KOPT-K1 (cell line): ENCODE results near the gene TTLL3.

ENCODE experiments used
- H3K27ac ChIP-seq: fragments of 200-600 bp; sonication (generic); 2 replicates; pipeline ENCODE4 v1.5.1; 2016; ENCODE audit warnings: antibody characterized with exemption, mild to moderate bottlenecking, low read depth, low read length; ENCODE audit not compliant: poor library complexity, severe bottlenecking
- H3K36me3 ChIP-seq: fragments of 200-600 bp; sonication (generic); 2 replicates; pipeline ENCODE4 v1.5.1; 2017; ENCODE audit warnings: antibody characterized with exemption, mild to moderate bottlenecking, low read length, moderate library complexity; ENCODE audit not compliant: insufficient read depth
- H3K9me3 ChIP-seq: fragments of 200-600 bp; sonication (generic); 2 replicates; pipeline ENCODE4 v1.5.1; 2017; ENCODE audit warnings: antibody characterized with exemption, low read length, mild to moderate bottlenecking; ENCODE audit not compliant: insufficient read depth, poor library complexity, severe bottlenecking

Gene TTLL3

DNA sequence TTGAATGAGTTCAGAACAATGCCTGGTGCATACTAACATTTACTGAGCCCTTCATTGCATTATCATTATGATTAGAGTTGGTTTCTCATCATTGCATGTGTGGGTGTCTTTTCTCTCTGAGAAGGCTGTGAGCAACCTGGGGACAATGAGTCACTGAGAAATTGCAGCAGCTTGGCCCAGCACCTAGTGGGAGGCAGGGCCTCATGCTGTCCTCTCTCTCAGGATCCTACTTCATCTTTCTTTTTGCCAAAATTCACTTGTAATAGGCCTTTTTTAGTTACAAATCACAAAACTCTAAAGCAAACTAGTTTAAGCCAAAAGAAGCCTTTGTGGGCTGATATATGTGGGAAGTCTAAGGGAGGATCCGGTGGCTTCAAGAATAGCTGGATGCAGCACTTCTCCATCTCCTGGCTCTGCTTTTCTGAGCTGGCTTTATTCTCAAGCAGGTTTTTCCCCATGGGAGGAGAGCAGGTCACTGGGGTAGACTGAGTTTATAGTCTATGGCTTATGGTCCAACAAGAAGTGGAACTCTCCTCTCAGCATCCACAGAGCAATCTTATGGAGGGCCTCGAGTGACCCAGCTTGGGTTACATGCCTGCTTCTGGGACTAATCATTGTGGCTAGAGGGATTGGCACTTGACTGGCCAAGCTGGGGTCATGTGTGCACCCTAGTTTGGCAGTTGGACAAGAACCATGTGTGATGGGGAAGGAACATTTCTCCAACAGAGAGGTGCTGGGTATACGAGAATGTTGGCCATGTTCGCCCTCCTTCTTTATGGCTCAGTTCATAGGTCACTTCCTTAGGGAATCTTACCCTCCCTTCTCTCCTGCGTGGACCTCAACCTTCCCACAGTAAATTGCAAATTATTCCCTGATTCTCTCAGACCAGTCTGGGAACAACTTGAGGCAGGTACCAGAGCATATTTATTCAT, 31.7 kb upstream of the TTLL3 start:
- Histone ChIP-seq H3K9me3 (no peaks in the 10 kb centered on the region), H3K27ac (no peak overlapping the region), H3K36me3 (peaks cover 23% of the 10 kb centered on the region)

- no peaks in the 10 kb centered on the region for H3K9me3 ChIP-seq
- no peak overlapping the region for H3K27ac ChIP-seq
- peaks cover 30% of the 10 kb centered on the region for H3K36me3 ChIP-seq
These were observed 30.9 kb upstream of the TTLL3 start for GRCh38 chr3:9779075-9779593.

GRCh38 chr3:9779721-9780457, 30.2 kb upstream of the TTLL3 start:
- H3K9me3 ChIP-seq: no peaks in the 10 kb centered on the region
- peaks cover 33% of the 10 kb centered on the region for H3K36me3 ChIP-seq
- peak overlapping the region; percentile 6 for H3K27ac ChIP-seq

- Histone ChIP-seq H3K27ac (peak overlapping the region; percentile 6), H3K9me3 (no peaks in the 10 kb centered on the region), H3K36me3 (peaks cover 38% of the 10 kb centered on the region)
These were observed 29.6 kb upstream of the TTLL3 start for GRCh38 chr3:9780458-9780812.

DNA sequence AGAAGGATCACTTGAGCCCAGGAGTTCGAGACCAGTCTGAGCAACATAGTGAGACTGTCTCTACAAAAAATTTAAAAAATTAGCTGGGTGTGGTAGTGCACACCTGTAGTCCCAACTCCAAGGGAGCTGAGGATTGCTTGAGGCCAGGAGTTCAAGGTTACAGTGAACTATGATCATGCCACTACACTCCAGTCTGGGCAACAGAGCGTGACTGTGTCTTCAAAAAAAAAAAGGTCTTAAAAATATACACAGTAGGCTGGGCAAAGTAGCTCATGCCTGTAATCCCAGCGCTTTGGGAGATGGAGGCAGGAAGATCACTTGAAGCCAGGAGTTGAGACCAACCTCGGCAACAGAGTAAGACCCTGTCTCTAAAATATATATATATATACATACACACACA, 29.2 kb upstream of the TTLL3 start:
- Histone ChIP-seq H3K9me3 (no peaks in the 10 kb centered on the region), H3K27ac (no peak overlapping the region), H3K36me3 (peaks cover 43% of the 10 kb centered on the region)

DNA sequence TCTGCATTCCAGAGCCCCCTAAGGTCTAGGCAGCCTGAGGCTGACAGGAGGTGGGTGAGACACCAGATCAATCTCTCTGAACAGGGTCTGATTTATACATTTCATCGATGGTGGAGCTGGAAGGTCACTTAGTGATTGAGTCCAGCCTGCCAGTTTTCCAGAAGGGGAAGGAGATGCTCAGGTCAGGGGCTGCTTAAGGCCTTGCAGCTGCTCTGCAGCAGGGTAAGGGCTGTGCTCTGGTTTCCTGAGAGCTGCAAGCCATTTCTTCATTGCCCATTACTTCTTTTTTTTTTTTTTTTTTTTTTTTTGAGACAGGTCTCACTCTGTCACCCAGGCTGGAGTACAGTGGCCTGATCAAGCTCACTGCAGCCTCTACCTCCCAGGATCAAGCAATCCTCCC, 28.5 kb upstream of the TTLL3 start:
- Histone ChIP-seq H3K36me3 (peaks cover 50% of the 10 kb centered on the region), H3K9me3 (no peaks in the 10 kb centered on the region), H3K27ac (no peak overlapping the region)

DNA sequence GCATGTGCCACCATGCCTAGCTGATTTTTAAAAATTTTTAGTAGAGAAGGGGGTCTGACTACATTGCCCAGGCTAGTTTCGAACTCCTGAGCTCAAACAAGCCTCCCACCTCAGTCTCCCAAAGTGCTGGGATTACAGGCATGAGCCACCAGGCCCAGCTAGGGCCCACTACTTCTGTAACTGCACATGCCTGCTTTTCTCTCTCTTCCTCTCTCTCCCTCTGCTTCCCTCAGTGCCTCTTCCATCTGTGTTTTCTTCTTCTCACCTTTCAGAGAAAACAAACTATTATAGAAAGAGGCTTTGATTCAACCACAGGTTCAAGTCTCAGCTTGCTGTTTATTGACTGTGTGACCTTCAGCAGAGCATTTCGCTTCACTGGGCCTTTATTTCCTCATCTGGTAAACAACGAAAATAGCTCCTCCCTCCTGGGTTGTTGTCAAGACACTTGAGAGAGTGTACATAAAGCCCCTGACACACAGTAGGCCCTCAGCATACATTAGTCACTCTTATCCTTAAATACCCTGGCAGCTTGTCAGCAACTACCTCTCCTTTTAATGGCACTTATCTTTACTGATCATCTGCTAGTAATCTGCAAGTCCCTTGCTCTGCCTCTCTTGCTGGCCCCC, 28.0 kb upstream of the TTLL3 start:
- Histone ChIP-seq H3K36me3 (peaks cover 55% of the 10 kb centered on the region), H3K9me3 (no peaks in the 10 kb centered on the region), H3K27ac (no peak overlapping the region)

DNA sequence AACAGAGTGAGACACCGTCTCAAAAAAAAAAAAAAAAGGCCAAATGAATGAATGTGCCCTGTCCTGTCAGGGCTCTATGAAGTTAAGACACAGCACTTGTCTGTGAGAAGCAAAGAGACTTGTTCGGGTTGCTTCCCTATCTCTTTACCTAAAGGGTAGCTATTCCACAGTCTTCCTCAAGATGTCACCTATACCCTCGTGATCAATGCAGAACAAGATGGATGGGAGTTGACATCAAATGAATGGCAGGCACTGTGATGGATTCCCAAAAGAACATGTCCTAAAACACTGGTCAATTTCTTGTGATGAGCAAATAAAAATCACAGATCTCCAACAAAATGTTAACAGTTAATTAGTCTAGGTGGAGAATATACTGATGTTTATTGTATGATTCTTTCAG, 27.3 kb upstream of the TTLL3 start:
- no peak overlapping the region for H3K27ac ChIP-seq

DNA sequence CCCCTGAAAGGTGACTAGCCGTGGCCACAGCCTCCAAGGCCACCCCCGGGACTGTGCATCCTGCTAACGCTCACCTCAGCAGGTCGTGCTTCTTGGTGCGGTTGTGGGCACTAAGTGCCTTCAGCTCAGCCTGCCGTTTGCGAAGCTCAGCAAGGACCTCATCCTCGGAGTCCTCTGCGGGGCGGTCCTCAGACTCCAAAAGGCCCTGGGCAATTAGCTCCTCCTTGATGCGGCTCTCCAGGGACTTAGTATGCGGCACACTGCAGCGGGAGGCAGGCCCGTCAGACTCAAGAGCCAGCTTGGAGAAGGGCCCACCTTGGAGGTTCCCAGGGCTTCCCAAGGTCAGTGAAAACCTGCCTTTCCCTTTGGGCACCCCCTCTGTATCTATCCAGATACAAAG, 26.1 kb upstream of the TTLL3 start:
- H3K27ac ChIP-seq: no peak overlapping the region
- H3K36me3 ChIP-seq: peaks cover 60% of the 10 kb centered on the region
- no peaks in the 10 kb centered on the region for H3K9me3 ChIP-seq

More for the DNA sequence above, 27.3 kb upstream of the TTLL3 start:
- Histone ChIP-seq H3K36me3 (peaks cover 58% of the 10 kb centered on the region), H3K9me3 (no peaks in the 10 kb centered on the region)

GRCh38 chr3:9784965-9785364, 25.1 kb upstream of the TTLL3 start:
- Histone ChIP-seq H3K36me3 (peaks cover 68% of the 10 kb centered on the region), H3K27ac (no peak overlapping the region), H3K9me3 (no peaks in the 10 kb centered on the region)

DNA sequence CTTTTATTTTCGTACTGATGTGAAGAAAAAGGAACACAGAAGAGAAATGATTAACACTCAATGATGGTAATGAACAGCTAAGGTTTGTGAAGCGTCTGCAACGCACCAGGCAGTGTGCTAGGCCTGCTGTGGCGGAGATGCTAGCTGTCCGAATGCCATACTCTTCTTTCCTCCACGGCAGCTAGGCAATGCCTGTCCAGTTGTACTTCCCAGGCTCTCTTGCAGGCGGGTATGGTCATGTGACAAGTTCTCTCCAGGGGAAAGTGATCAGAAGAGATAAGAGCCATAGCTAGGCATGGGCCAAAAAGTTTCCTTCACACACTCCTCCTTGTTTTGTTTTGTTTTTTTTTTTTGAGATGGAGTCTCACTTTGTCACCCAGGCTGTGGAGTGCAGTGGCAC, 24.5 kb upstream of the TTLL3 start:
- H3K27ac ChIP-seq: no peak overlapping the region
- peaks cover 74% of the 10 kb centered on the region for H3K36me3 ChIP-seq

DNA sequence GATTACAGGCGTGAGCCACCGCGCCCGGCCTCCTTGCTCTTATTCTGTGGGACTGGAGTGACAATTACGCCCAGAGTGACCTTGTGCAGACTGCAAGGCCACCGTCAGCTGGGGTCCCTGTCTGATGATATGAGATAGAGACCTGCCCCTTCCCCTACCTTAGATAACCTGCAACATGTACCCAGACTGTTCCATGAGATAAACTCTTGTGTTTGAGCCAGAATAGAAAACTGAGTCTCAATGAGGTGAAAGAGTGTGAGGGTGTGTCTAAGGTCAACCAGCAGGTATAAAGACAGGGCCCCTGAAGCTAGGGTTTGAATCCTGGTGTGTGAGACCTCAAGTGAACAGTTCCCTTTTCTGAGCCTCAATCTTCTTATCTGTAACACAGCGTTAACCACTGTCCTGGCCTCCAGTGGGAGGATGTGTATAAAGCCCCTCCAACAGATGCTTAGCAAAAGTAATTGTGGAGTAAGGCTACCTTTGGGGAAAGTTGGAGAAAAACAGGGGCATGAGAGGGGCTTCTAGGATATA, 23.8 kb upstream of the TTLL3 start:
- H3K27ac ChIP-seq: no peak overlapping the region
- H3K36me3 ChIP-seq: peaks cover 76% of the 10 kb centered on the region

More for the DNA sequence above, 24.5 kb upstream of the TTLL3 start:
- H3K9me3 ChIP-seq: no peaks in the 10 kb centered on the region

GRCh38 chr3:9786825-9787669, 23.0 kb upstream of the TTLL3 start:
- H3K27ac ChIP-seq: no peak overlapping the region
- H3K36me3 ChIP-seq: peaks cover 68% of the 10 kb centered on the region

More for the DNA sequence above, 23.8 kb upstream of the TTLL3 start:
- H3K9me3 ChIP-seq: no peaks in the 10 kb centered on the region

DNA sequence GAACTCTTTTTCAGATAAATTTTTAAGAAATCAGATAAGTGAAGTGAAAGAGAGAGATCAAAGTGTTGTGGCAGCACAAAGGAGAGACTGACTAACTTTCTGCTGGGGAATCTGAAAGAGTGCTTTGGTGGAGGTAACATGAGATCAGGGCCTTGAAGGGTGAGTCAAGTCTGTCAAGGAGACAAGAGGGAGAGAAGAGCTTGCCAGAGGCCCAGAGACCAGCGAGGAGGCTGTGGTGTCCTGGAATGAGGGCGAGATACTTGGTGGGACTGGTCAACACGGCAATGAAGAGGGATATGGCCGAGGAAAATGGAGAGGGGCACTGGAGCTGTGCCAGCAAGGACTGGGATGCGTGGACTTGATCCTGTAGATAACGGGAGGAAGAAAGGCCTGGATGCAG, 22.3 kb upstream of the TTLL3 start:
- Histone ChIP-seq H3K27ac (no peak overlapping the region), H3K9me3 (no peaks in the 10 kb centered on the region), H3K36me3 (peaks cover 62% of the 10 kb centered on the region)

More at GRCh38 chr3:9786825-9787669, 23.0 kb upstream of the TTLL3 start:
- H3K9me3 ChIP-seq: no peaks in the 10 kb centered on the region
